Astrocyte of the cerebellum (primary cell): Measurements from ENCODE around the gene STUM.
A peak's percentile ranks its signal among the peaks of the same experiment; 100 is the strongest.

ENCODE experiments used
- DNase-seq: peaks from one replicate; pipeline ENCODE4 v3.0.0-alpha.2; 2011; ENCODE audit warnings: low read depth
- H3K4me3 ChIP-seq: 2 replicates; pipeline ENCODE4 v1.5.1; 2011; ENCODE audit warnings: mild to moderate bottlenecking, low read depth, low read length, moderate library complexity
- in situ Hi-C: cut with HindIII; loops from 2 replicates; pipeline ENCODE4 v1.10.0; 2017; ENCODE audit warnings: low sequenced_read_pairs
- TF ChIP-seq, protein P1 (sequence below): IDR thresholded peaks from 2 replicates; pipeline ENCODE4 v1.5.1; 2012; ENCODE audit warnings: low read length, low read depth, moderate library complexity, mild to moderate bottlenecking; ENCODE audit errors: missing control alignments

The STUM gene

DNA sequence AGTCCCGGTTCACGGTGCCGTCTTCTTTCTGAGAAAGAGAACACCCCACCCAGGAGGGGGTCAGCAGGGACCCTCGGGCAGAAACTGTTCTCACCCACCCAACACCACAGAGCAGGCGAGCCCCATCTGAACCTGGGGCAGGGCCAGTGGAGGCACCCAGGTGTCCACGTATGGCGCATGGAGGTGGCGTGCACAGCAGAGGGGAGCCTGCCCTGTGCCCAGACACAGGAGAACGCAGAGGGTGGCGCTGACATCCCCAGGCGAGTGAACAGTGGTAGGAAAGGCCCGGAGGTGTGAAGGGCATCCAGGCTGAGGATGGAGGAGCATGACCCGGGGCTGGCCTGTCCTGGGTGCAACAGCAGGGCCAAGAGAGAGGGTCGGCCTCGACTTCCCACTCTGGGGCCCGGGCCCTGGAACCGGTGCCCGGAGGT is 91.1 kb downstream of the STUM start:
- no peak overlapping the region for H3K4me3 ChIP-seq
- DNase-seq, result no peak
- TF ChIP-seq, protein P1, sequence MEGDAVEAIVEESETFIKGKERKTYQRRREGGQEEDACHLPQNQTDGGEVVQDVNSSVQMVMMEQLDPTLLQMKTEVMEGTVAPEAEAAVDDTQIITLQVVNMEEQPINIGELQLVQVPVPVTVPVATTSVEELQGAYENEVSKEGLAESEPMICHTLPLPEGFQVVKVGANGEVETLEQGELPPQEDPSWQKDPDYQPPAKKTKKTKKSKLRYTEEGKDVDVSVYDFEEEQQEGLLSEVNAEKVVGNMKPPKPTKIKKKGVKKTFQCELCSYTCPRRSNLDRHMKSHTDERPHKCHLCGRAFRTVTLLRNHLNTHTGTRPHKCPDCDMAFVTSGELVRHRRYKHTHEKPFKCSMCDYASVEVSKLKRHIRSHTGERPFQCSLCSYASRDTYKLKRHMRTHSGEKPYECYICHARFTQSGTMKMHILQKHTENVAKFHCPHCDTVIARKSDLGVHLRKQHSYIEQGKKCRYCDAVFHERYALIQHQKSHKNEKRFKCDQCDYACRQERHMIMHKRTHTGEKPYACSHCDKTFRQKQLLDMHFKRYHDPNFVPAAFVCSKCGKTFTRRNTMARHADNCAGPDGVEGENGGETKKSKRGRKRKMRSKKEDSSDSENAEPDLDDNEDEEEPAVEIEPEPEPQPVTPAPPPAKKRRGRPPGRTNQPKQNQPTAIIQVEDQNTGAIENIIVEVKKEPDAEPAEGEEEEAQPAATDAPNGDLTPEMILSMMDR, result no peak
- in situ Hi-C loops, result loop anchor here (25.0 kb wide), 1 partner anchor 198 kb away; no protein-coding TSS in a partner anchor

DNA sequence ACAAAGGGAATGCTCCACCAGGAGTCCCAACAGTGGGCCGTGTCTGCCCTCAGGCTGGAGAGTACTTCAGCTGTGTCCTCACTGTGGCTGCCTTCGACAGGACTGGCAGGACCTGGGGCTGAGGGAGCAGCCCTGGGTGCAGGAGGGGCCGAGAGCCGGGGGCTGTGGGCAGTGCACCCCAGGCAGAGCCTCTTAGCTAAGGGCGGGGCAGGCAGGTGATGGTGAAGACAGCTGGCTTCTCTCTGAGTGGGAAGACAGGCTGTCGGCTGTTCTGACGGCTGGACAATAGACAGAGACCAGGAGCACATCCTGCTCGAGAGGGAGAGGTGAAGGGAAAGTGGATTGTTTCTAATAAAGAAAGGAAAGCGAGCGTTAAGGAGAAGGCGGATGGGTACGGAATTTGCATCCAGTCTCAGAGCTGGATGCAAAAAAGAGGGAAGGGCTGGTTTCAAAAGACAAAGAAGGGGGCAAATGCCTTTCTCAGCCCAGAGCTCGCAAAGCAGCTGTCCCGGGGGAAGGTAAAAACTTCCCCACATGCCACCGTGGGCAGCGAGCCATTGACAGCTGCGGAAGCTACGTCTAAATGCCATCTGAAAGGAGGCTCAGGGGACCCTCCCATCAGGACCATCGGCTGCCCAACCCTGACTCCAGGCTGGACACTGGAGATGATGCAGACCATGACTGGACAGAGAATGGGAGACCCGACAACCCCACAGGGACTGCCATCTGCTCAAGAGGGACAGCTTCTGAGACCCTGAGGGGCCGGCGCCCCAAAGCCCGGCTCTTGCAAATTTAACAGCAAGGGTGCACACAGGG is 92.0 kb downstream of the STUM start:
- TF ChIP-seq, protein P1, result no peak
- DNase-seq, result no peak
- H3K4me3 ChIP-seq, result no peak overlapping the region
- in situ Hi-C loops, result loop anchor here (25.0 kb wide), 1 partner anchor 197 kb away; no protein-coding TSS in a partner anchor

DNA sequence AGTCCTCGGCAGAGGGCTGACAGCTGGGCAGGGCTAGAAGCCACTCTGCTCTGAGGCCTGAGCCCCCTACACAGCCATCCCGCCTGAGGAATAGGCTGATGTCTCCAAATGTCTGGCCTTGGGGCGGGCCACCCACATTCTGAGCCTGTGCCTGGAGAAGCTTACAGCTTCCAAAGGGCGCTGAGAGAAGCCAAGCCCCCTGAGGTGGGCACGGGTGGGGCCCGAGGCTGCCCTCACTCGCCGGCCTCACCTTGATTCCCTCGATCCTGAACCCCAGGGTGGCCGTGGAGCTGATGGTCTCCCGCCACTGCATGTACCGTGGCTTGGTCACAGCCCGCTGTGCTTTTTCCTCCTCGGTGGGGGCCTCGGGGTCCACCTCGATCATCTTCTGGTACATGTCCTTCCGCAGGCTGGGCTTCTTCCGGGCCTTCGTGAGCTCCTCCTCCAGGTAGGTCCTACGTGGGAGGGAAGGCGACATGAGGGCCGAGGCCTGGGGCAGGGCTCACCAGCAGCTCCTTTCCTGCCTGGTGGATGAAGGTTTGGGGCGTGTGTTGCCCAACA is 93.2 kb downstream of the STUM start:
- no peak overlapping the region for H3K4me3 ChIP-seq
- TF ChIP-seq, protein P1, result no peak
- no peak for DNase-seq
- in situ Hi-C loops, result loop anchor here (25.0 kb wide), 1 partner anchor 196 kb away; no protein-coding TSS in a partner anchor

DNA sequence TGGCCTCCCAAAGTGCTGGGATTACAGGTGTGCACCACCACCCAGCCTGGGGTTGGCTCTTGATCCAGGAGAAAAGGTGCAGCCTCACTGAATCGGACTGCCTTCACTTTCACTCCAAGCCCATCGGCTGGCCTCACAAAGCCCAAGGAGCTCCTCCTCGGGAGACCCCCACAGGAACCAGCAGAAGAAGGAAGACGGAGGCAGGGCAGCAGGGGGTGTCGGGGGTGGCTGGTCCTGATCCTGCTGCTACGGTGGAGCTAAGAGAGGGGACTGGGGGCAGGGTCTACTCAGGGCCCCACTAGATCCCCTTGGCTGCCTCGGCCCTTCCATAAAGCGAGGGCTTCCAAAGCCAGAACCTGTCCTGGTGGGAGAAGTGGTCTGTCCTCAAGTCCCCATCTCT is 93.9 kb downstream of the STUM start:
- H3K4me3 ChIP-seq, result no peak overlapping the region
- TF ChIP-seq, protein P1, result no peak
- in situ Hi-C loops, result loop anchor here (25.0 kb wide), 1 partner anchor 195 kb away; no protein-coding TSS in a partner anchor
- DNase-seq, result no peak

DNA sequence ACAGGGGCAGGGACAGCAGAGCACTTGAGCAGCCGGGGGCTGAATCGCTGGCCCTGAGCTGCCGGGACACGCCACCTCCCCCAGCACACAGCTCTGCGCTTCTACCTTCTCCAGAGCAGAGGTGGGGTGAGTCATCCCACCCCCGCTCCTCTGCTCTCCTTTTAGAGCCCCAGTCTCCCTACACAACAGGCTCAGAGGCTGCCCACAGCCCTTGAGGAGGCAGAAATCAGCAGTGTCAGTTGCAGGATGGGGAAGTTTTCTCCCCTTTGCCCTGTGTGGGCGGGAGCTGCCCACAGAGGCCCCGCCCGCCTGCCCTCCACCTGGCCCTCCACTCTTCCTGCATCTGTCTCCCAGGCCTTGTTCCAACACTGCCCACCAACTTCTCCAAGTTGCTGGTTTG is 94.6 kb downstream of the STUM start:
- no peak overlapping the region for H3K4me3 ChIP-seq
- in situ Hi-C loops, result loop anchor here (25.0 kb wide), 1 partner anchor 194 kb away; no protein-coding TSS in a partner anchor
- TF ChIP-seq, protein P1, result no peak
- DNase-seq, result peak; percentile 27

DNA sequence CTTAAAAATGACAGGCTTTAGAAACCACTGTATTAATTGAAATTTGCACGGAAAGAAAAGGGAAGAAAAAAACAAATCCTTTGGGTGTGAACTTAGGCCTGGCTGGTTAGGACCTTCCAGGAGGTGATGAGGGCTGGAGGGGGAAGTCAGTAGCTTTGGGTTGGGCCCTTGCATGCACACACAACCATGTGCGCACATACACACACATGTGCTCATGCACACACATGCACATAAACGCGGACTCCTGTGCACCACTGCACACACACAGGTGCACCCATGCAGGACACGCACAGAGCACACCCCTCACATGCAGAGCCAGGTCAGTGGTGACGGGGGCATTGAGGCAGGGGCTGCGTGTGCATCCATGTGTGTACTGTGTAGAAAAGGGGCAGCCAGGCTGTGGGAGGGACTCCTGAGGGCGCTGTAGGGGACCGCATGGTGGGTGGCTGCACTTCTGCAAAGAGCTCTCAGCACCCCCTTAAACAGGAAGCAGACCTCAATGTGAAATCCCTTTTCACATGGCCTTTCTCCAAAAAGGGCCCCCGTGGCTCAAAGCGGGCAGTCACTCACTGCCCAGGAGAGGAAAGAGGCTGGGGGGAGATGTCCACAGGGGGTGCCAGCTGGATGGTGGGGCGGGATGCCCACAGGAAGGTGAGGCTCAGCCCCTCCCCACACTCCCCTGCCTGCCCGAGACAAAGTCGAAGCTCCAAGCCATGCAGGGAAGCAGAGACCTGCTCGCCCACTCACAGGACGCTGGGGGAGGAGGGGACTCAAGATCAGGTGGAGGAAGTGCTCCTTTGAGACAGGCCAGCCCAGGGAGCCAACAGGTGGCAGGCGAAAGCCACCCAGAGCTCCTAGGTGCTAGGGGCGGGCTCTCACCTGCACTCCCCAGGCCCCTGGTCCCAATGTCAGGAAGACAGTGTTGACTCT is 95.3 kb downstream of the STUM start:
- no peak for DNase-seq
- H3K4me3 ChIP-seq, result no peak overlapping the region
- TF ChIP-seq, protein P1, result no peak
- in situ Hi-C loops, result loop anchor here (25.0 kb wide), 1 partner anchor 193 kb away; no protein-coding TSS in a partner anchor
